AG09309 (cell line): ENCODE data around the gene LONP1.

Experiments used
- DNase-seq: peaks from one replicate; pipeline ENCODE4 v3.0.0-alpha.2; 2010; ENCODE audit warnings: low read depth
- H3K4me3 ChIP-seq: 2 replicates; pipeline ENCODE4 v1.5.1; 2011; ENCODE audit warnings: mild to moderate bottlenecking, low read depth, low read length, moderate library complexity; ENCODE audit not compliant: control insufficient read depth
- CTCF ChIP-seq: IDR thresholded peaks from 2 replicates; pipeline ENCODE4 v1.5.1; 2011; ENCODE audit warnings: mild to moderate bottlenecking, low read depth, low read length, inconsistent platforms; ENCODE audit not compliant: insufficient read depth, control insufficient read depth; ENCODE audit errors: missing control alignments

Gene LONP1

GRCh38 chr19:5676772-5677105 lies 43.2 kb downstream of the LONP1 start:
- TF ChIP-seq CTCF = no peak
- no peak for DNase-seq
- no peak overlapping the region for H3K4me3 ChIP-seq

GRCh38 chr19:5676105-5676771 lies 43.7 kb downstream of the LONP1 start:
- DNase-seq = no peak
- no peak for TF ChIP-seq CTCF
- H3K4me3 ChIP-seq = no peak overlapping the region

- DNase-seq = no peak
- no peak overlapping the region for H3K4me3 ChIP-seq
- no peak for TF ChIP-seq CTCF
These were observed 45.2 kb downstream of the LONP1 start for GRCh38 chr19:5674714-5675113.

- no peak overlapping the region for H3K4me3 ChIP-seq
- no peak for DNase-seq
- TF ChIP-seq CTCF = no peak
These were observed 46.2 kb downstream of the LONP1 start for GRCh38 chr19:5673752-5674151.

- no peak overlapping the region for H3K4me3 ChIP-seq
- DNase-seq = no peak
- no peak for TF ChIP-seq CTCF
These were observed 47.1 kb downstream of the LONP1 start for GRCh38 chr19:5672708-5673459.

- no peak overlapping the region for H3K4me3 ChIP-seq
- no peak for TF ChIP-seq CTCF
- no peak for DNase-seq
These were observed 48.3 kb downstream of the LONP1 start for GRCh38 chr19:5671600-5671999.

GRCh38 chr19:5669212-5669611 lies 50.7 kb downstream of the LONP1 start:
- DNase-seq = no peak
- no peak for TF ChIP-seq CTCF

More at GRCh38 chr19:5669212-5669611, 50.7 kb downstream of the LONP1 start:
- no peak overlapping the region for H3K4me3 ChIP-seq
